Stimulated activated naive CD8-positive, alpha-beta T cell treated with anti-CD3 and anti-CD28 coated beads, Interleukin-15, amount 100 ng/mL, for 72 hours (primary cell): ENCODE results near the gene GBE1.
"Not testable (repeated sequence)": the region's sequence is repeated elsewhere in the genome, so short reads cannot be mapped to it uniquely, and the experiment has no call there.

Experiments used
- ATAC-seq: fragments of 150-1000 bp; cut with Tn5 transposase; 2 replicates; pipeline ENCODE4 v1.10.0; 2021; ENCODE audit warnings: mild to moderate bottlenecking, moderate library complexity
- DNase-seq, 2 donors: peaks; one replicate each; pipeline ENCODE4 v3.0.0; 2021 to 2022
- H3K27ac Mint-ChIP-seq, 2 donors: one replicate each; pipeline ENCODE4 v1.8.0; 2022; ENCODE audit warnings: mild to moderate bottlenecking in 2 of 2, mixed read lengths in 2 of 2, moderate library complexity in 2 of 2
- H3K27me3 Mint-ChIP-seq: one replicate; pipeline ENCODE4 v1.8.0; 2022; ENCODE audit warnings: mixed read lengths
- H3K4me1 Mint-ChIP-seq: one replicate; pipeline ENCODE4 v1.8.0; 2022; ENCODE audit warnings: mild to moderate bottlenecking, mixed read lengths
- H3K4me3 Mint-ChIP-seq, 2 donors: one replicate each; pipeline ENCODE4 v1.8.0; 2022; ENCODE audit warnings: mild to moderate bottlenecking in 2 of 2, mixed read lengths in 2 of 2, moderate library complexity in 1 of 2
- H3K9me3 Mint-ChIP-seq, 2 donors: one replicate each; pipeline ENCODE4 v1.8.0; 2022; ENCODE audit warnings: mixed read lengths in 2 of 2

The GBE1 gene

DNA sequence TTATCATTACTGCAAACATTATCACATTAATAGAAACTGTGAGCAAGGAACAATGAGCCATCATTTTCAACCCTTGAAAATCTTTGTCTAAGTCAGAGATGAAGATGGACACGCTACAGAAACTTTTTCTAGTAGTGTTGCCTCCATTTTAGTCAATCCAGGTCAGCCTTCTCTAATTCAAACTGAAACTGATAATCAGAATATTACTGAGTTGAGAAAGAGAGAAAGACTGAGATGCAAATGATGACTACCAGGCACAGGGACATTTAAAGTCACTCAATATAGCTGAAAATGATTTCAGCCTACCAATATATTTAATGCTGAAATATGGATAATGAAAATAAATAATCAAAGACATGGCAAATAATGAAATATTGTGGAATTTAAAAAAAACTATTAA lies 261.4 kb downstream of the GBE1 start:
- Mint-ChIP-seq H3K4me3 (no peak overlapping the region), H3K9me3 (no peaks in the 10 kb centered on the region), H3K27me3 (no peaks in the 10 kb centered on the region), H3K27ac (no peak overlapping the region), H3K4me1 (no peaks in the 10 kb centered on the region)
- DNase-seq (no peak), ATAC-seq (no peak)

GRCh38 chr3:81497572-81498251 lies 263.7 kb downstream of the GBE1 start:
- DNase-seq, result no peak
- Mint-ChIP-seq H3K4me1 (no peaks in the 10 kb centered on the region), H3K4me3 (no peak overlapping the region), H3K9me3 (no peaks in the 10 kb centered on the region), H3K27me3 (no peaks in the 10 kb centered on the region), H3K27ac (no peak overlapping the region)
- ATAC-seq, result no peak

DNA sequence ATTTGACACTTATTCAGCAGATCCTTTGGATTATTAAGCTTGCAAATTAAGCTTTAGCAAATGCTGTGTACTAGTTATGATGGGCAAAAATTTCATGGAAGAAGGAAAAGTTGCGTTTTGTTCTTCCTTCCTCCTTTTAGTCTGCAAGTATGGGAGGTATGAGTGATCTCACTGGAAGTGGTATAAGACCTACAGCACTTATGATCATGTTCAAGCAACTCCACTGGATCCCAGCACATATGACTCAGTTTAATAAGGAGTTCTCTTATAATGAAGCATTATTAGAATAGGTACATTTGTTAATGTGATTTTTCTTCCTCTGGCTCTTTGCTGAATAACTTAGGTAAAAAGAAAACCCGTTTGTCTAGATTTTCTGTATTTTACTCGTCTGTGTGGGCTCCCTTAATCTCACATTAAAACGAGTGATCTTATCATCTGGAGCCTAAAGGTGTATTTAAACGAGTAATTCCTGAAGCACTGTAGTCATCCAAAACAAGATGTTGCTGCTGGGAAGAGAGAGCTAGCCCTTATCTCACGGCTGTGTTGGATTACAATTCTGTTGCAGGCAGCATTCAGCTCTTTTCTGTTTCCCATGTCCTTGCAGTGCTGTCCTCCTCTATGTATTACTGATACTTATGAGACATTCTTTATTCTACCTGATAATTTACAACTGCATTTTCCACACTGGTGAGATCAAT lies 264.9 kb downstream of the GBE1 start:
- no peak for ATAC-seq
- no peaks in the 10 kb centered on the region for H3K9me3 Mint-ChIP-seq

DNA sequence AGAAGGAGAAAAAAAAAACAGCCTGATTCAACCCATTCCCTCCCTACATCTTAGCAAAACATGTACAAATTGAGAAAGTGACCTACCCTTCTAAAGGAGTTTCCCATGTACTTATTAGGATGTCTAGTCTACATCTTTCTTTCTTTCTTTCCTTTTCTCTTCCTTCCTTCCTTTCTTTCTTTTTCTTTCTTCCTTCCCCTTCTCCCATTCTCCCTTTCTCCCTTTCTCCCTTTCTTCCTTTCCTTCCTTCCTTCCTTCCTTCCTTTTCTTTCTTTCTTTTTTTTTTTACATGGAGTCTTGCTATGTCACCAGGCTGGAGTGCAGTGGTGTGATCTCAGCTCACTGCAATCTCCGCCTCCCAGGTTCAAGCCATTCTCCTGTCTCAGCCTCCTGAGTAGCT lies 269.0 kb downstream of the GBE1 start:
- ATAC-seq, H3K27me3 Mint-ChIP-seq, H3K4me3 Mint-ChIP-seq, H3K4me1 Mint-ChIP-seq, H3K9me3 Mint-ChIP-seq, DNase-seq: not testable (repeated sequence)
- H3K27ac Mint-ChIP-seq, result peak overlapping the region in 1 of 2 donors; percentile 87

More for the DNA sequence above, 264.9 kb downstream of the GBE1 start:
- no peaks in the 10 kb centered on the region for H3K27me3 Mint-ChIP-seq
- no peaks in the 10 kb centered on the region for H3K4me1 Mint-ChIP-seq
- H3K27ac Mint-ChIP-seq, result no peak overlapping the region
- no peak overlapping the region for H3K4me3 Mint-ChIP-seq
- no peak for DNase-seq

- H3K9me3 Mint-ChIP-seq, result no peaks in the 10 kb centered on the region
- H3K27ac Mint-ChIP-seq, result no peak overlapping the region
- no peak for ATAC-seq
- no peak overlapping the region for H3K4me3 Mint-ChIP-seq
- peaks cover 5% of the 10 kb centered on the region for H3K4me1 Mint-ChIP-seq
- no peak for DNase-seq
- no peaks in the 10 kb centered on the region for H3K27me3 Mint-ChIP-seq
Observed at GRCh38 chr3:81492040-81492439, 269.4 kb downstream of the GBE1 start.

DNA sequence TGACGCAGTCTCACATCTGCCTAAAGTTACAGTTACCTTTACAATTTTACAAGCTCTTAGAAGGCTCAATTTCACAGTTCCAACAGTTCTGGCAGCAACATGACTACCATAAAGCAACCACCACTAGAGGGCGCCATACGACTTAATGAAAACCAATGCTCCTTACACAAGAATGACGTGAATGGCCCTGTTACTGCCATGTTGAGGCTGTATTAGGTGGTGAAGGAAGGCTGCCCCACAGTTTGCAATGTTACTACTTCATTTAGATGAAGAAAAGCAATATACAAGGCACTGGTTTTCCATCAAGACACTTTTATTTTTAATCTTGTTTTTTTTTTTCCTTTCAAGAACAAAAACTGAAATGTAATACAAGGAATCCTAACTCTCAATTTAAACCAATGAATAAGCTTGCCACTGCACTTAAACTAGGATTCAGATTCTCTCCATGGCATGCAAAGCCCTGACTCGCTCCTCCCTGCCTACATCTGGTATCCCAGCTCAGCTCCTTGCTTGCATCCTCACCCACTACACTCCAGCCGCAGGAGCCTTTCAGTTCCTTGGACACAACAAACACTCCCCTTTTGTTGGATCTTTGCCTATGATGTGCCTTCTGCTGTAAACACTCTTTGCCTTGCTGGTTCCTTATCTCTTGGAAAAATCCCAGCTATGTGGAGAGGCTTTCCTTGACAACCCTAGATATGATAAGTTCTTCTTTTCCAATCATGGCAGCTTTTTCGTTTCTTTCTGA lies 270.7 kb downstream of the GBE1 start:
- Mint-ChIP-seq H3K4me3 (no peak overlapping the region), H3K9me3 (no peaks in the 10 kb centered on the region), H3K27me3 (no peaks in the 10 kb centered on the region), H3K27ac (no peak overlapping the region), H3K4me1 (peaks cover 5% of the 10 kb centered on the region)
- DNase-seq, result peak; percentile 61 to 64
- ATAC-seq, result peak; percentile 88

DNA sequence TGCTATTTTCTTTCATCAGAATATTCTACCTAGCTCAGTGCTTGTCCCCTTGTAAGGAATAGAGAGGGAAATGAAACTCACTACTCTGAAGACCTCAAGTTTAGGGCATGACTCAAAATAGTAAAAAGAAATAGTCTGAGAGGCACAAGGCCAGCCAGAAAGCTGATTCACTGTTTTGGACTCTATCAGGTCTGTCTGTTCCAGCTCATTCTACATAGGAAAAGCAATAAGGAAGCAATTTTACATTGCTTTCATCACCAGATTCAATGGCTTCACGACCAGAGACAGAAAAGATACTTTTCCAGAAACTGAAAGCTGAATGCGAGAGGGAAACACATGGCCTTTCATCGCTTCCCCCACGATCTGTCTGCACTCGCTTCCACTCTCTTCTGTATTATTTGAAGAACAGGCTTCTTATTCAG lies 276.0 kb downstream of the GBE1 start:
- no peaks in the 10 kb centered on the region for H3K27me3 Mint-ChIP-seq

DNA sequence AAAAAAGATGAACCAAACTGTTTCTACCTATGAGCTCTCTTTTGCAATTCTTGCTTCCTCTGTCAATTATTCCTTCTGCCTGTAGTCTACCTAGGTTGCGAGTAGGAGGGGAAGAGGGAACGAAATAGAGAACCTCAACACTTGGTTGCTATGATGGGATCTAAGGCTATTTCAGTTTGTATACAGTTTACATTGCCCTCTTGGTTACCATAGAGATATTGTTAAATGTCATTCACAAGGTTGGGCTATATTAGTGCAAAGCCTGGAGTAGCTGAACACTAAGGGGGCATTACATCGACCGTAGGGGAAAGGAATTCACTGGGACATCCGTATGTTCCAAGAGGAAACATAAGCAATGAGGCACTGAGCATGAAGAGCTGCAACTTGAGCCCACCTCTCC lies 276.9 kb downstream of the GBE1 start:
- peaks cover 0 to 5% of the 10 kb centered on the region in 2 donors for H3K9me3 Mint-ChIP-seq
- no peak overlapping the region for H3K27ac Mint-ChIP-seq
- no peaks in the 10 kb centered on the region for H3K27me3 Mint-ChIP-seq
- H3K4me1 Mint-ChIP-seq, result no peaks in the 10 kb centered on the region
- no peak overlapping the region for H3K4me3 Mint-ChIP-seq
- DNase-seq (no peak), ATAC-seq (no peak)

More for the DNA sequence above, 276.0 kb downstream of the GBE1 start:
- no peak overlapping the region for H3K27ac Mint-ChIP-seq
- DNase-seq (no peak), ATAC-seq (no peak)
- H3K9me3 Mint-ChIP-seq, result peaks cover 0 to 5% of the 10 kb centered on the region in 2 donors
- no peak overlapping the region for H3K4me3 Mint-ChIP-seq
- H3K4me1 Mint-ChIP-seq, result no peaks in the 10 kb centered on the region

GRCh38 chr3:81483046-81483445 lies 278.4 kb downstream of the GBE1 start:
- Mint-ChIP-seq H3K4me3 (no peak overlapping the region), H3K4me1 (no peaks in the 10 kb centered on the region)

DNA sequence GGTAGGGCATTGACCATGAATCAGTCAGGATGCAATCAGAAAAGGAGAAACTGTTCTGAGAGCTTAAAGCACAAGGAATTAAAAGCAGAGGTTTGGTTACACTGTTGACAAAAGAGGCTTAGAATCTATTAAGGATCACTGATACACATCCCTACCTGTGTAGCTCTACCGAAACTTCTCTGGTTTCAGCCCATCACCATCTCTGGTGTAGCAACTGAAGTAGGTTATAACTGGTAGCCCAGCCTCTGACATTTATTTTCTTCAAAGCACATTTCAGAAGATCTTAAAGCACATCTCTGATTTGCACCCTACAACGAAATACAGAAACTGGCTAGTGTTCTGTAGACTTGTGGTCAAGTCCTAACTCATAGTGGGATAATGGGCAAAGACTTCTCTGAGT lies 283.7 kb downstream of the GBE1 start:
- no peak overlapping the region for H3K27ac Mint-ChIP-seq
- H3K4me1 Mint-ChIP-seq, result no peaks in the 10 kb centered on the region
- DNase-seq (no peak), ATAC-seq (no peak)
- peaks cover 0 to 5% of the 10 kb centered on the region in 2 donors for H3K9me3 Mint-ChIP-seq
- H3K4me3 Mint-ChIP-seq, result no peak overlapping the region
- no peaks in the 10 kb centered on the region for H3K27me3 Mint-ChIP-seq

More at GRCh38 chr3:81483046-81483445, 278.4 kb downstream of the GBE1 start:
- ATAC-seq (no peak), DNase-seq (no peak)
- H3K27ac Mint-ChIP-seq, result no peak overlapping the region
- peaks cover 0 to 5% of the 10 kb centered on the region in 2 donors for H3K9me3 Mint-ChIP-seq
- H3K27me3 Mint-ChIP-seq, result no peaks in the 10 kb centered on the region

DNA sequence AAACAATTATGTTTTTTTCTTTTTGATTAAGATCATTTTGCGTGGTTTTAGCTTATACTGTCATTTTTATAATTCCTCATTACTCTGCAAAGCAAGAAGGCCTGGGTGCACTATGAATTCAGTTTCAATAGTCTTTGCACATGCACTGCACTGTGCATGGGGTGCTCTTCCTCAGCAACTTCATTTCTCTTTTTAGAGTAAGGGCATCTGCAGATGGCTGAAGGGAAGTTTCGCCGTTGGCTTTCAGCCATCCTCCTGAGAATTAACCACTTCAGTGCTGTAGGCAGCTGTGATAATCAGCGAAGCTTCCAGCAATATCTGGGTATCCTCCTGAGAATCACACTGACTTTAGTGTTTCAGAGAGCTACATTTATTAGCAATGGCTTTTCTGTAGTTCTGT lies 284.8 kb downstream of the GBE1 start:
- no peak overlapping the region for H3K27ac Mint-ChIP-seq
- ATAC-seq, result no peak
- DNase-seq, result no peak
- no peaks in the 10 kb centered on the region for H3K4me1 Mint-ChIP-seq
- H3K4me3 Mint-ChIP-seq, result no peak overlapping the region
- no peaks in the 10 kb centered on the region for H3K27me3 Mint-ChIP-seq
- H3K9me3 Mint-ChIP-seq, result no peaks in the 10 kb centered on the region

- Mint-ChIP-seq H3K9me3 (no peaks in the 10 kb centered on the region), H3K27ac (no peak overlapping the region), H3K27me3 (peaks cover 8% of the 10 kb centered on the region), H3K4me1 (no peaks in the 10 kb centered on the region), H3K4me3 (no peak overlapping the region)
- DNase-seq, result no peak
- no peak for ATAC-seq
Observed at GRCh38 chr3:81472600-81473362, 288.7 kb downstream of the GBE1 start.

- Mint-ChIP-seq H3K4me1 (no peaks in the 10 kb centered on the region), H3K27ac (no peak overlapping the region), H3K4me3 (no peak overlapping the region), H3K9me3 (no peaks in the 10 kb centered on the region), H3K27me3 (peaks cover 8% of the 10 kb centered on the region)
- no peak for DNase-seq
- ATAC-seq, result no peak
Observed at GRCh38 chr3:81470524-81471278, 290.7 kb downstream of the GBE1 start.

GRCh38 chr3:81468391-81468790 lies 293.1 kb downstream of the GBE1 start:
- Mint-ChIP-seq H3K4me1 (no peaks in the 10 kb centered on the region), H3K27me3 (peaks cover 8% of the 10 kb centered on the region), H3K27ac (no peak overlapping the region), H3K9me3 (no peaks in the 10 kb centered on the region), H3K4me3 (no peak overlapping the region)
- ATAC-seq, result no peak
- no peak for DNase-seq

- no peaks in the 10 kb centered on the region for H3K4me1 Mint-ChIP-seq
- DNase-seq (no peak), ATAC-seq (no peak)
- no peak overlapping the region for H3K4me3 Mint-ChIP-seq
- H3K9me3 Mint-ChIP-seq, result no peaks in the 10 kb centered on the region
- H3K27me3 Mint-ChIP-seq, result peaks cover 8% of the 10 kb centered on the region
- no peak overlapping the region for H3K27ac Mint-ChIP-seq
Observed at GRCh38 chr3:81466201-81466560, 295.3 kb downstream of the GBE1 start.
